Measurements from ENCODE around the gene UBA52.

Gene UBA52

GRCh38 chr19:18541258-18541991 lies 30.2 kb upstream of the UBA52 start:
- DNase-seq (ENCODE audit: low read depth): peak; percentile 57
- H3K4me3 ChIP-seq (ENCODE audit: low read length): peak overlapping the region; percentile 80; the same call in 1 of the 2 replicates
- no peak for TF ChIP-seq CTCF (conservative IDR thresholded peaks at IDR 0.05; ENCODE audit: low read length)

GRCh38 chr19:18541992-18542940 lies 29.4 kb upstream of the UBA52 start:
- no peak for TF ChIP-seq CTCF (conservative IDR thresholded peaks at IDR 0.05; ENCODE audit: low read length)
- DNase-seq (ENCODE audit: low read depth): no peak
- H3K4me3 ChIP-seq (ENCODE audit: low read length): peak overlapping the region; percentile 80

- peak; percentile 85 for DNase-seq (ENCODE audit: low read depth)
- TF ChIP-seq CTCF (conservative IDR thresholded peaks at IDR 0.05; ENCODE audit: low read length): no peak
- H3K4me3 ChIP-seq (ENCODE audit: low read length): peak within 1 kb of the TSS; percentile 80
Observed at GRCh38 chr19:18542941-18543813, 28.5 kb upstream of the UBA52 start, which contains the start of gene FKBP8. Gene FKBP8, minus strand, starts transcription at chr19:18543573. Its CDS starts 1,603 bp downstream, at chr19:18541970.

- TF ChIP-seq CTCF (conservative IDR thresholded peaks at IDR 0.05; ENCODE audit: low read length): peak; percentile 21; the same call in 1 of the 2 replicates
- H3K4me3 ChIP-seq (ENCODE audit: low read length): peak overlapping the region; percentile 56
- peak; percentile 63 for DNase-seq (ENCODE audit: low read depth)
Observed at GRCh38 chr19:18543814-18544475, 27.7 kb upstream of the UBA52 start.

GRCh38 chr19:18551631-18552030 lies 20.0 kb upstream of the UBA52 start:
- no peak overlapping the region for H3K4me3 ChIP-seq (ENCODE audit: low read length)
- no peak for DNase-seq (ENCODE audit: low read depth)
- no peak for TF ChIP-seq CTCF (conservative IDR thresholded peaks at IDR 0.05; ENCODE audit: low read length)

All from AG10803 (cell line).